Measurements from ENCODE around the gene CDH4.

CDH4 gene

DNA sequence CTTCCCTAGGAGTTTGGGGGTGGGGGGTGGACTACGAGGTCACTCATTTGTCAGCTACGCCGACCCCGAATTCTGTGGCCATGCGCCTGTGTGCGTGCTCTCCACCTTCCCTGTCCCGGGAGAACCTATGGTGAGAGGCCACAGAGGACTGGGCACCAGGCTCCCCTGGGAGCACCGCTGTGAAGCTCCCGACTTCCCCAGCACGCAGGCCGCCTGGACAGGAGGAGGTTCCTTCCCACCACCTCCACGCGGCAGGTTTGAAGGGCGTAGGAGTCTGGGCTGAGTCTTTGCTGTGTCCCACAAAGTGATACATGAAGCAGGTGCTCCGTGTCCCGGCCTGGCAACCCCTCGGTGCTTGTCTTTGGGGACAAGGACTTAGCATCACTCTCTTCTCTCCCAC, 107.2 kb downstream of the CDH4 start:
- Histone ChIP-seq H3K4me1 (ENCODE audit: control insufficient read depth, insufficient read depth, low read length) (no peaks in the 10 kb centered on the region), H3K36me3 (ENCODE audit: control insufficient read depth in 2 of 2, insufficient read depth in 1 of 2, low read length in 2 of 2) (no peaks in the 10 kb centered on the region), H3K4me3 (ENCODE audit: low read depth, low read length) (no peak overlapping the region), H3K9me3 (ENCODE audit: control insufficient read depth, insufficient read depth, low read depth, low read length) (no peaks in the 10 kb centered on the region), H3K27ac (ENCODE audit: extremely low read depth, low read depth, low read length) (no peak overlapping the region)
- CTCF ChIA-PET = no interaction called here
- POLR2A ChIA-PET = no interaction called here
- TF ChIP-seq FEZF1 (tag by site-specific recombination; IDR thresholded peaks at IDR 0.05) (no peak), KLF16 (tag by site-specific recombination; IDR thresholded peaks at IDR 0.05) (no peak), ZBTB17 (tag by site-specific recombination; IDR thresholded peaks at IDR 0.05) (no peak), ZNF175 (tag by site-specific recombination; IDR thresholded peaks at IDR 0.05) (no peak), ZNF423 (tag by site-specific recombination; IDR thresholded peaks at IDR 0.05) (no peak), ZNF324 (tag by site-specific recombination; IDR thresholded peaks at IDR 0.05) (no peak), ZIC2 (tag by site-specific recombination; IDR thresholded peaks at IDR 0.05) (no peak), ZNF776 (tag by site-specific recombination; IDR thresholded peaks at IDR 0.05; ENCODE audit: borderline replicate concordance) (no peak), SP2 (tag by site-specific recombination; IDR thresholded peaks at IDR 0.05) (no peak)
- TF ChIP-seq, protein P1, sequence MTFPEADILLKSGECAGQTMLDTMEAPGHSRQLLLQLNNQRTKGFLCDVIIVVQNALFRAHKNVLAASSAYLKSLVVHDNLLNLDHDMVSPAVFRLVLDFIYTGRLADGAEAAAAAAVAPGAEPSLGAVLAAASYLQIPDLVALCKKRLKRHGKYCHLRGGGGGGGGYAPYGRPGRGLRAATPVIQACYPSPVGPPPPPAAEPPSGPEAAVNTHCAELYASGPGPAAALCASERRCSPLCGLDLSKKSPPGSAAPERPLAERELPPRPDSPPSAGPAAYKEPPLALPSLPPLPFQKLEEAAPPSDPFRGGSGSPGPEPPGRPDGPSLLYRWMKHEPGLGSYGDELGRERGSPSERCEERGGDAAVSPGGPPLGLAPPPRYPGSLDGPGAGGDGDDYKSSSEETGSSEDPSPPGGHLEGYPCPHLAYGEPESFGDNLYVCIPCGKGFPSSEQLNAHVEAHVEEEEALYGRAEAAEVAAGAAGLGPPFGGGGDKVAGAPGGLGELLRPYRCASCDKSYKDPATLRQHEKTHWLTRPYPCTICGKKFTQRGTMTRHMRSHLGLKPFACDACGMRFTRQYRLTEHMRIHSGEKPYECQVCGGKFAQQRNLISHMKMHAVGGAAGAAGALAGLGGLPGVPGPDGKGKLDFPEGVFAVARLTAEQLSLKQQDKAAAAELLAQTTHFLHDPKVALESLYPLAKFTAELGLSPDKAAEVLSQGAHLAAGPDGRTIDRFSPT (tag by site-specific recombination; IDR thresholded peaks at IDR 0.05) = no peak
- TF ChIP-seq, protein P2, sequence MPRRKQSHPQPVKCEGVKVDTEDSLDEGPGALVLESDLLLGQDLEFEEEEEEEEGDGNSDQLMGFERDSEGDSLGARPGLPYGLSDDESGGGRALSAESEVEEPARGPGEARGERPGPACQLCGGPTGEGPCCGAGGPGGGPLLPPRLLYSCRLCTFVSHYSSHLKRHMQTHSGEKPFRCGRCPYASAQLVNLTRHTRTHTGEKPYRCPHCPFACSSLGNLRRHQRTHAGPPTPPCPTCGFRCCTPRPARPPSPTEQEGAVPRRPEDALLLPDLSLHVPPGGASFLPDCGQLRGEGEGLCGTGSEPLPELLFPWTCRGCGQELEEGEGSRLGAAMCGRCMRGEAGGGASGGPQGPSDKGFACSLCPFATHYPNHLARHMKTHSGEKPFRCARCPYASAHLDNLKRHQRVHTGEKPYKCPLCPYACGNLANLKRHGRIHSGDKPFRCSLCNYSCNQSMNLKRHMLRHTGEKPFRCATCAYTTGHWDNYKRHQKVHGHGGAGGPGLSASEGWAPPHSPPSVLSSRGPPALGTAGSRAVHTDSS (tag by site-specific recombination; IDR thresholded peaks at IDR 0.05) = no peak
- TF ChIP-seq, protein P3, sequence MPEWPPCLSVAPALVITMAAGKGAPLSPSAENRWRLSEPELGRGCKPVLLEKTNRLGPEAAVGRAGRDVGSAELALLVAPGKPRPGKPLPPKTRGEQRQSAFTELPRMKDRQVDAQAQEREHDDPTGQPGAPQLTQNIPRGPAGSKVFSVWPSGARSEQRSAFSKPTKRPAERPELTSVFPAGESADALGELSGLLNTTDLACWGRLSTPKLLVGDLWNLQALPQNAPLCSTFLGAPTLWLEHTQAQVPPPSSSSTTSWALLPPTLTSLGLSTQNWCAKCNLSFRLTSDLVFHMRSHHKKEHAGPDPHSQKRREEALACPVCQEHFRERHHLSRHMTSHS (tag by site-specific recombination; IDR thresholded peaks at IDR 0.05) = no peak

DNA sequence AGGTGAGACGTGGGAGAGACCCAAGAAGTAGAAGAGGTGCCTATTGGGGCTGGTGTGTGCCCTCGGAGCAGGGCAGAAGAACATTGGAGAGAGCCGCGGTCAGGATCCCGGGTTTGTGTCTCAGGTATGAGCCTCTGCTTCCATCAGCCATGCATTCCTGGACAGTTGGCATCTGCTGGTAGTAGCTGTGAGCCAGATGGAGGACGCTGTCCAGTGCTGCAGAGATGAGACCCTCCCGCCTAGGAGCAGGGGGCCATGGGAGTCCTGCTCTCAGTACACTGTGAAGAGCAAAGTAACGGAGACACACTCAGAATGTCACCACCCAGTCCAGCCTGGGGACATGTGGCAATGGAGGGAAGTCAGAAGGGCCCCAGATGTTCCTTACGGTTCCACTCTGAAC, 108.2 kb downstream of the CDH4 start:
- ChIA-PET POLR2A (no interaction called here), CTCF (interaction anchor here (0.5 kb wide), 1 partner anchor 22 kb away, joined by 3 read pairs; no protein-coding TSS in a partner anchor)
- no peak for TF ChIP-seq KLF8 (tag by site-specific recombination; IDR thresholded peaks at IDR 0.05)
- TF ChIP-seq OSR2 (tag by site-specific recombination; IDR thresholded peaks at IDR 0.05) = no peak
- TF ChIP-seq ZSCAN30 (tag by site-specific recombination; IDR thresholded peaks at IDR 0.05) = no peak
- no peak for TF ChIP-seq OVOL3 (tag by site-specific recombination; IDR thresholded peaks at IDR 0.05)
- TF ChIP-seq, protein P4, sequence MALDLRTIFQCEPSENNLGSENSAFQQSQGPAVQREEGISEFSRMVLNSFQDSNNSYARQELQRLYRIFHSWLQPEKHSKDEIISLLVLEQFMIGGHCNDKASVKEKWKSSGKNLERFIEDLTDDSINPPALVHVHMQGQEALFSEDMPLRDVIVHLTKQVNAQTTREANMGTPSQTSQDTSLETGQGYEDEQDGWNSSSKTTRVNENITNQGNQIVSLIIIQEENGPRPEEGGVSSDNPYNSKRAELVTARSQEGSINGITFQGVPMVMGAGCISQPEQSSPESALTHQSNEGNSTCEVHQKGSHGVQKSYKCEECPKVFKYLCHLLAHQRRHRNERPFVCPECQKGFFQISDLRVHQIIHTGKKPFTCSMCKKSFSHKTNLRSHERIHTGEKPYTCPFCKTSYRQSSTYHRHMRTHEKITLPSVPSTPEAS (tag by site-specific recombination; IDR thresholded peaks at IDR 0.05) = no peak
- no peak for TF ChIP-seq ZNF555 (tag by site-specific recombination; conservative IDR thresholded peaks at IDR 0.05)
- no peak for TF ChIP-seq HOXA7 (CRISPR knock-in tag; IDR thresholded peaks at IDR 0.05; ENCODE audit: borderline replicate concordance)
- Histone ChIP-seq H3K9me3 (ENCODE audit: control insufficient read depth, insufficient read depth, low read depth, low read length) (no peaks in the 10 kb centered on the region), H3K4me1 (ENCODE audit: control insufficient read depth, insufficient read depth, low read length) (no peaks in the 10 kb centered on the region), H3K36me3 (ENCODE audit: control insufficient read depth in 2 of 2, insufficient read depth in 1 of 2, low read length in 2 of 2) (no peaks in the 10 kb centered on the region), H3K4me3 (ENCODE audit: low read depth, low read length) (no peak overlapping the region), H3K27ac (ENCODE audit: extremely low read depth, low read depth, low read length) (no peak overlapping the region)
